HG03066 (cell line): Measurements from ENCODE around the gene HOXA4.

Experiments
- ATAC-seq: cut with Tn5 transposase; IDR thresholded peaks from one replicate; pipeline ENCODE4 v1.9.1; 2021; ENCODE audit warnings: low read depth; ENCODE audit not compliant: unreplicated experiment

HOXA4 gene

DNA sequence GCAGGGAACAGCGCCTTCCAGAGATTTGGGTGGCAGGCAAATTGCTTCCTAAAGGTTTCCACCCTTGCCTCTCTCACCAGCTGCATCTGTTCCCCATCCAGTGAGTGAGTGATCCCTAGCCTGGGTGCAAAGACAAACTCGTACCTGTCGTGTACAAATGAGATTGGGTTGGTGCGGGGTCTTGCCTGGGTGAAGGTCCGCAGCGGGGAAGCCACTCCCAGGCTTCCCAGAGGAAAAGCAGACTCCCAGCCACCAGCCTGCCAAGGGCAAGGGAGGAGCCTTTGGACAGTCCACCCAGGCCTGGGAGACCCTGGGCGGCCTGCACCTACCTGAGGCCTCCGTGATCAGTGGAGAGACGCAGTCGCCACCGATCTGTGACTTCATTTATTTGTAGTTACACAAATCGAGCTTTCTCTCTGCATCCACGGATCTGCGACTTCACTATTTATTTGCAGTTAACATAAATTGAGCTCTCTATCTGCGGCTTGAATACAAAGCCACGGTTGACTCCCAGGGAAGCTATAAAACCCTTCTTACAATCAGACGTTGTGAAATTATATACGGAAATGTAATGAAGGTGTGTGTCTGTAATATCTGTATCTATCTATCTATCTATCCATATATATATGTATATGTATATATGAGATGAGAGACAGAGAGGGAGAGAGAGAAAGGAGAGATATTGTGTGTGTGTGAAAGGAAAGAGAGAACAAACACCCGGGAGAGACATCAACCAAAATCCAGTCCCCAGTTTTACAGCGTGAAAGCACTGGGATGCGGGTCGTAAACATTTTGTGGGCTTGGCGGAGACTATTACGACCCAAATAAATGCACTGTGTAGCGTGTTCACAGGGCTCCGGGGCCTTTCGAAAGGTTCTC is 28.9 kb upstream of the HOXA4 start:
- no peak for ATAC-seq

DNA sequence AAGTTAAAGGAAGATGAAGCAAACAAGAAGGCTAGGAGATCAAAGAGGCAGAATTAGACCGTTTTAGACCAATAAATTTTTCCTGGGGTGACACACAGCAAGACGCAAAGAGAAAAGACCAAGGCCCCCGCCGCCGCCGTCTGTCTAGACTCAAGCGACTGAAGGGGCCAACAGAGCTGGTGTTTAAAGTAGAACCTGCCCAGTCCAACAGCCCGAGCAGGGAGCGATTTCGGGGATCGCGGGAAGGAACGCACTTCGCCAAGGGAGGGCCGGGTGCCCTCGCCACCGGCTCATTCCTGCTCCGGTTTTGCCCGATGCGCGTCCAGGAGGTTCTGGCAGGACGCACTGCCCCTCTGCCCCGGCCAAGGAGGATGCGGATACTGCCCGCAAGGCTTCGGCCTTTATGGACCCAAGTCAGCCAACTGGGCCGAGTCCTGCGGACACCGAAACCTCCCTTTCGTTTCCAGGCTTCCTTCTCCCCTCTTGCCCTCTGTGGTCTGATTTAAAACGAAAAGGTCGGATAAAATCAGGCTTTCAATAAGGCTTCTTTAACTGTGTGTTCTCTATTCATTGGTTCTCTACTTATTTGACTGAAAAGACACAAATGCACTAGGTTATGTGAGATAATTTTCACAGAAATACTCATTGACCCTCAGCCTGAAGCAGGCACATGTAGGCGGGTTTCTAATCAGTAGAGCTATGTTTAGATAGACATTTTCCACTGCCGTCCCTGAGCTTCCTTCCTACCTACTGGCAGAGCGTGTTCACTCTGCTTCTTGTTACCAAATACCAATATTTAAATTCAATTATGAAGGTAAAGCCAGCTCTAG is 28.1 kb upstream of the HOXA4 start:
- ATAC-seq: no peak

DNA sequence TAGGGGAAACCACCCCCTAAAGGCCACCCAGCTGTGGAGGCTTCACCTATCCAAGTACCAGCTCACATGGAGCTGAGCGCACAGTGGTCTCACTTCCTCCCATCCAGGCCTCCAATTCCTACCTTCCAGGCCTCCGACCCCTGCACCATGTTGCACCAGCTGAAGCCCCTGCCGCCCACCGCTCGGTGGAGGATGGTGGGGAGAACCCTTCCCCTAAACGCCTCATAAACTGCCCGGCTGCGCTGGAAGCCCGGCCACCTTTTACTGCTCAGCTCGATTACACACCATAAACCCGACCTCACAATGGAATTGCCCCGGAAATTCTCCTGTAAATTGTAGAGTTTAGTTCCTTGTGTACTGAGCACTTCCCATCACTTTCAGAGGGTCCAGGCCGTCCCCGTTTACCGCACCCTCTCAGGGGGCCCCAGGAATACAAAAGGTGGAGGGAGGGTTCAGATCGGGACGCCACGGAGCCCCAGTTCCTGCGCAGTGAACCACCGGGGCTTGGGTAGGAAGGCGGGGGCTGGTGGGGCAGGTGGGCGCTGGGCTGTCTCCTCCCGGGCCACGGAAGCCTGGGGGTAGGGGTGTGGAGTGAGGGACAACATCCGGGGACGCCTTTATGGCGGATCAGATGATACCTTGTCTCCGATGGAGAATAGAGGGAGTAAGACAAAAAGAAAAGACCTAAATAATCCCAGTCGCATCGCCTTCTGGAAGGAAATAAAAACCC is 27.3 kb upstream of the HOXA4 start:
- ATAC-seq: no peak

DNA sequence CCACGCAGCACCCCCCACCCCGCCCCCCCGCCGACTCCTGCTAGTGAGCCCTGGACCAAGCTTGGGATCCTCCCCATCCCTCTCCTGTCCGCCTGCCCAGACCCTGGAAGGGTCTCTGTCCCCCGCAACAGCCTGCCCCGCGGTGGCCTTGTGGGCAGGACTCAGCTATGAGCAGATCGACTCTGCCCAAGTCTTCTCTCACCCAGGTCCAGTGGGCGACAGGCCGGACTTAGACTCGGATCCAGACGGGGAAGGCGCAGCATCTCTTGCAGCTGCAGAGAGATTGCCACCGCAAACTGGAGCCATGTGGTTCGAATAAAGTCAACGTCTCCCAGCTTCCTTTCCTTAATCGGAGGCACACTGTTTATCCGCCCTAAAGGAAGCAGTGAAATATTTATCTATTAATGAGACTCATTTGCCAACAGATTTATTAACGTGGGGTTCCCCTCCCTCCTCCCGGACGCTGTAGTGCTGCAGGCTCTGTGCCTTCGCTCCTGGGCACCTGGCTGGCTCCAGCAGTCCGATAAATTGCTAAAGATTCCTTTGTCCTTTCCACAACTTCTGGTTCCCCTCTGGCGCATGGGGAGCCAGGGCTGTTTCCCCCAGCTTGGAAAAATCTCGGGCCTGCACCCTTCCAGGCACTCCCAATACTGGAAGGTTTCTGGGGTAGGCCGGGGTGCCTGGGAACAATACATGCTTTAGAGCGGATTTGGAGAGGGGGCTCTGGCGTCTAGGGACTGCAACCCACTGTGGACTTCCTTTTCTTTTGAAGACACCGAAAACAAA is 26.6 kb upstream of the HOXA4 start:
- ATAC-seq: no peak

DNA sequence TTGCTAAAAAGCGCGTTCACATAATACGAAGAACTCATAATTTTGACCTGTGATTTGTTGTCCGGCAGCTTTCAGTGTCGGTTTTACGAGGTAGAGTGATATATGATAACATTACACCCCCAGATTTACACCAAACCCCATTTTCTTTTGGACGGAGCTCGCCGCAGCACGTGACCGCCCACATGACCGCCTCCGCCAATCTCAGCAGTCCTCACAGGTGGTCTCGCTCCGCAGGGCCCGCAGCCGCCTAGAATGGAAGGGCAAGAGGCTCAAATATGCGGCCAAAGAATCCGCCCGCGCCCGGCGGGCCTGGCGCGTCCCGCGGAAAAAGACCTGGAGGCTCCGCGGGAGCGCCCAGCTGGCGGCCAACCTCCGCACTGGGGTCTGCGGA is 25.9 kb upstream of the HOXA4 start, which contains the start of gene HOXA7:
TSS of gene HOXA7 (minus strand) at position 168 of the 391 bp plus-strand sequence. CDS start at position 38, 130 bp downstream.
- ATAC-seq: no peak

DNA sequence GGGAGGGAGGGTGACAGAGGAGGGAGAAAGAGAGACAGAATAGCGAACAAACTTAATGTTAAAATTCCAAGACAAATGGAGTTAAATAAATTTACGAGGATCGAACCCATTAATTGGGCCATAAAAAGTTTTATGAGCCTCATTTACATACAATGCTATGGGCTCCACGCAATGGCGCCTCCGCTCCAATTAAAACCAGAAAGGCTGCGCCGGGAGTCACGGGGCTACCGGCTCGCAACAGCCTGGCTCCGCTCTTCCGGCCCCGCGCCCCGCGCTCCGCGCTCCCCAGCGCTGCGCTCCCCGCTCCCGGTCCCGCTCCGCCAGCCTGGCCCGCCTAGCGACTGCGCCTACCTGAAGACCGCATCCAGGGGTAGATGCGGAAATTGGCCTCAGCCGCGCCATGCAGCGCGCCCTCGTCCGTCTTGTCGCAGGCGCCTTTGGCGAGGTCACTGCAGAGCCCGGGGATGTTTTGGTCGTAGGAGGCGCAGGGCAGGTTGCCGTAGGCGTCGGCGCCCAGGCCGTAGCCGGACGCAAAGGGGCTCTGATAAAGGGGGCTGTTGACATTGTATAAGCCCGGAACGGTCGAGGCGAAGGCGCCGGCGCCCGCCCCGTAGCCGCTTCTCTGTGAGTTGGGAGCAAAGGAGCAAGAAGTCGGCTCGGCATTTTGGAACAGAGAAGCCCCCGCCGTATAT is 25.4 kb upstream of the HOXA4 start:
- ATAC-seq: no peak

DNA sequence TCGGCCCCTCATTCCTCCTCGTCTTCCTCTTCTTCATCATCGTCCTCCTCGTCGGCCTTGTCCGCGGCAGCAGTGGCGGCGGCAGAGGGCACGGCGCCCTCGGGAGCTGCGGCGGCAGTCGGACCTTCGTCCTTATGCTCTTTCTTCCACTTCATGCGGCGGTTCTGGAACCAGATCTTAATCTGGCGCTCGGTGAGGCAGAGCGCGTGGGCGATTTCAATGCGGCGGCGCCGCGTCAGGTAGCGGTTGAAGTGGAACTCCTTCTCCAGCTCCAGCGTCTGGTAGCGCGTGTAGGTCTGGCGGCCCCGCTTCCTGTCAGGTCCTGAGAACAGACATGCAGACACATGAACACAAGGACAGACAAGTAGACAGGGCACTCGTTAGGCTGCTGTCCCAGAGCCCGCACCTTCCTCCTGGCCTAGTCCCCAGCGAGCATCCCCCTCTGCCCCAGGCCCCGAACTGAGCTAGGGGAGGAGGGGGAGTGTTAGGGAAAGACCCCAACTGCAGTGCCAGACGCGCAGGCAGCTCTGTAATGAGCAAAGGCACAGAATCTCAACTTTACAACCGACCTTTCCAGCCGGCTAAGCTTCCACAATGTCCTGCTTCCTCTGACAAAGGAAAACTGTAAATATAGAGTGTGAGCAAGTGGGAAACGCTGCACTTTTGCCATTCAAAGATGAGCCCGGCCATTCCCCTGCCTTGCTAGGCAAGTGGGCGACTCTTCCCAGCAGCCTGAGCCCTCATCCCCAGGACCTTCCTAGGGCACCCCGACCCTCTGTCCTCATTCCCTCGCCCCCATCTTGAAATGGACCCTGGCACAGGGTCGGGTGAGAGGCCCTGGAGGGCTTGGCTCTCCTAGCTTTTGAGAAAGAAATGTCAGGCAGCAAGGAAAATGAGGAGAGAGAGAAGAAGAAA is 24.6 kb upstream of the HOXA4 start:
- ATAC-seq: no peak

DNA sequence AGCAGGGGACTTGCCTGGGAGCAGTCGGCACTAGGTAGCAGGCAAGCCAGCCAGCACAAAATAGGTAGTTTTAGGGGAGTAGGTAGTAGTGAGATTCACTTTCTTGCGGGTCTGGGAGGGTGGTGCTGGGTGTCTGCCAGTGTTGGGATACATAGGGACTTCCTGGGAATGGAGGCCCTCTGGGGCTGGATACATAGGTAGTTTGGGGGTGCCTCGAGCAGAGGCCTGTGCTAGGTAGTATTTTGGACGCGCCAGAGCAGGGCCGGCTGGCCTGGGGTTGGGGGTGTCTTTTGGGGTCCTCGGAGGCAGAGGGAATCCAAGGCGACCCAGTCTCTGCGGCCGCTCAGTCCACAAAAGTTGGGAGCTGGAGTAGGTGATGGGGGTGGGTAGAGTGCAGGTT is 23.8 kb upstream of the HOXA4 start:
- ATAC-seq: no peak

DNA sequence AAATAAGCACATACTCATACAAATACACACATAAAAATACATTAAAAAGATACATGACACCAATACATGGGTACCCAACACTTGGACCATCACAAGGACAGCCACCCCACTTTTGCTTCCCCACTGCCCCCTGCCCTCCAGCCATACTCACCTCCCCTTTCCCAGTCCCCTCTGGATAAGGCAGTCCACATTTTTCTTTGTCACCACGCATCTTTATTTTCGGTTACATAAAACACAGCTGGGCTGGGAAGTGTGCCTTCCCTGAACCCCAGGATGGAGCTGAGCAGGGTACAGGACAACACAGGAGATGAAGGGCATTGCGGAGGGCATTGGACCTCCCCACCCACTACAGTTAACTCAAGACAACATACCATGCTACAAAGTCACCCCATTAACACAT is 23.0 kb upstream of the HOXA4 start:
- no peak for ATAC-seq

DNA sequence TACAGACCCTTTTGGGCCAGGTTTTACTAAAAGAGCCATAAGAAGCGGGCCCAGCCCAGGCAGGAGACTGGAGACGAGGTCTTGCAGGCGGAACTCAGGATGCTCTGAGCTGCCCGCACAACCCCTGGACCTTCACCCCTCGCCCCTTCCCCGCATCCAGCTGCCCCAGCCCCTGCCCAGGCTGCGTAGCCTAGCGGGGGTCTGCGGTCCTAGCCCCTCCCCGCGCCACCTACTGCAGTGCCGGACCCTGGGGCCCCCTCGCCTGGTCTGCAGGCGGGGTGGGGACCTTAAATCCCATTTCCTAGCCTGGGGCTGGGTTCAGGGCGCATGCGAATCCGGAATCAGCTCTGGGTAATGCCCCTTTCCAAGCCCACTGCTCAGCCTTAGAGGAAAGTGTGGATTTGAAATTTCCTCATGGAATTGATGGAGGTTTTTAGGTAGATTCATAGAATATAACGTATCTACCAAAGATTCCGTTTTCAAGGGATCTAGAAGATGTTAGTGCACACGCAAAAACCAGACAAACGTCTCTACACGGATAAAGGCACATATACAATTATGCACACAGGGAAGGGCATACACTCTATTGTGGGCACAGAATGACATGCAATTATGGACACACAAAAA is 22.4 kb upstream of the HOXA4 start:
- ATAC-seq: no peak

DNA sequence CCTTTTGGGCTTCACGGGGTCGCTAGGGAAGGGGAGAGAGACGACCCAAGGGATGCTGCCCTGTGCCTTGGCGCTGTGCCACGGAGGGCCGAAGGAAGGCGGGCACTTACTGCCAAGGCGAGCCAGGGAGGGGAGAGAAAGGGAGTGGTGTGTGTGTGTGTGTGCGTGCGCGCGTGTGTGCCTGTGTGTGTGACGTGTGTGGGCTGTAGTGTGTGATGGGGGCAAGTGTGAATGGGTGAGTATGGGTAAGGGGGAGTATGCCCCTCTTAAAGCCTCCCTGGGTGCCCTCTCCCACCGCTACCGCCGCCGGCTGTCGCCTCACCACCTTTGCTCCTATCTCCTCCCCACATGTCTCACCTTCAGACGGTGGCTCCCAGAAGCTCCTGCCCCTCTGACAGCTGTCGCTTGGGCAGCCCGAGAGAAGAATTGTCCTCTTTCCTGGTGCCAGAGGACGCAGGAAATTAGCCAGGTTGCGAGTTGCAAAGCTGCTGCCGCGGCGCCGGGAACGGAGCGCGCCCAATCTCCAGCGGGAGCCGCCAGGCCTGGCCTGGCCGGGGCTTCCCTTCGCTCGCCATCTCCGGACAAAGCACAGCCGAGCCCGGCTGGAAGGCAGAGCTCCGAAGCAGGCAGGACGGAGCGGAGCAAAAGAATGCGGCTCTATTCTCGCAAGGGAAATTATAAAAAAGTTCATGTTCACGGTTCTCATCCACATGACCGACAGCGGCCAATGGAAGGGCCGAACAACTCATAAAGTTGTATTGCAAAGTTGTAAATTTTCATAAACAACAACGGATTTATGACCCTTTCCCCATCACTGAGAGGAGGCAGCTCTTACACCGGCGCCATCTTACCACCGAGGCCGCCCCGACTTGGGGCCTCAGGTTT is 21.6 kb upstream of the HOXA4 start, which contains the start of gene HOXA3:
TSS of gene HOXA3 (minus strand) at position 653 of the 885 bp plus-strand sequence. CDS start 41,943 bp downstream, outside the sequence.
- no peak for ATAC-seq

DNA sequence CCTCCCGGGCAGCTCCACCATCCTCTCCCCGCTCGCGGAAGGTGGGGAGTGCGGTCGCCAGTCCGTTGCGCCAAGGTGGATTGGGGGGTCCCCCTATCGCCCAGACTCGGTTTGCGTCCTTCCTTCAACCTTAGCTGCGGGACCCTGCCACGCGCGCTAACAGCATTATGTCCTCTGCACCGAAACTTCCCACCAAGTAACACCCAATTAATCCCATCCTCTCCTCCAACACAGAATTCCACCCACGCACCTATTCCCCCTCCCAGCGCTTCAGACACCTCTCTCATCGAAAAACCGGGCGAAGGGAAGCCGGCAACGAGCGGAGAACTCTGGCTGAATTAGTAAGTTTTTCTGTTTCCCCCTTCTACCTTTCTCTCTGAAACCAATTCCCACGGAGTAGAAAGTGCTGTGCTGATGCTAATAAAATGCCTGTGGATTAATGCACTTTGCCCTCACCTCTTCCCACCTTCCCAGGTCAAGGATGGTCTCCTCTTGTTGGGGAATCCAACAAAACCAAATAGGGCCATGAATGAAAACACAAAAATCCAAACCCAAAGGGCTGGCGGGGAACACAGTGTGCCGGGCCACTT is 20.9 kb upstream of the HOXA4 start:
- no peak for ATAC-seq

DNA sequence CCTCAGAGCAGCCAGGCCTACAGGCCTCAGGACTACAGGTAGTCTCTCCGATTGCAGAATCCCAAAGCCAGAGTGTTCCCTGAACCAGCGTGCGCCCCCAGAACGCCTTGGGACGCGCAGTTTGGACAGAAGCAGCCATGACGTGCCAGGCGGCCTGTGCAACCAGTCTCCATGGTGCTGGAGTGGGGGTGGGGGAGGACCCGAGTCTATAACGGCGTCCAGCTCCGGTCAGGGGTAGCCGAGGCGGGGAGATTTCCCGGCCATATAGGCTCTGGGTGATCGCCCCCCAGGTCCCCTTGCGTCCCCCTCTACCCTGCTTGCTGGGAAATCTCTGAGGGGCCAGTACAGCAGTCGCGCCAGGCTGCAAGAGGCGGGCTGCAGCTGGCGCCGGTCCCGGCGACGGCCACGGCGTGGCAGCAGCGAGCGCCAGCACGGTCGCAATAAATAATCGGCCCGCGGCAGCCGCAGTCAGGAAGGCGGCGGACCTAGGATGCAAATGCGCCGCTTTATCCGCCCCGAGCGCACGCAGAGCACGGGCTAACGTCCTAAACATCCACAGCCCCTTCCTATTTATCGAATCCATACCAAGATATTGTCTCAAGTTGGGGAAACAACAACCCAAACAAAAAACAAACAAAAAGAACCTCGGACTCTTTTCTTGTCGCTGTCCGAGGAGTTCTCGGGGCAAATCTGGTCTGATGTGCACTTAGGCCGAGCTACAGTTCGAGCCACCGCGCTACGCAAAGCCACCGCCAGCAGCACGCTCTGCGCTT is 20.2 kb upstream of the HOXA4 start:
- ATAC-seq: peak; percentile 71

DNA sequence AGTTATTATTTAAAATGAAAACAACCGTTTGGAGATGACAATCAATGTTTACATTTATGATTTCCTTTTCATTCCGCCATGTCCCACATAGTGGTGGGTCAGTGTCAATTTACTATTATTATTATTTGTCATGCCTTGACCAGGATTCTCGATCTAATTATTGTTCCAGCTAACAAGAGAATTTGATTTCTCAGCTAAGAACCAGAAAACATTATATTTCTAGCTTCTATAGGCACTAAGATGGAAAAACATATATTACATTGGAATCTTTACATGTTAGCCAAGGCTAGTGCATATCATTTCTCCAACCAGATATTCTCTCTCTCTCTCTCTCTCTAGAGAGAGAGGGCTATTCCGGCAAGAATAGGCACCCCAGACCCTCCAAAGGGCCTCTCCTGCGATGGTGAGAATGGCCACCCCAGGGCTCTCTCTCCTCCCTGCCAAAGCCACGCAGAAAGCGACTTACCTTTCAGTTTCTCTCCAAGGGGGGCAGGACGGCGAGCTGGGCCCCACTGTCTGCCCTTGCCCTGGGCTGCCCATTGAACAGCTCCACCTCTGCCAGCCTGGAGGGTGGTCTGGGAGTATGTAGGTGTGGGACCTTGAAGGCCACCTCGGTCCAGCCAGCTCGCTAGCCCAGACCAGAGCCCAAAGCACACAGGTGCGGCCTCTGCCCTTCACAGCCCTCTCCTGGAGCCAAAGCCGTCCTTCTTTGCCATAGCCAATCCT is 19.4 kb upstream of the HOXA4 start:
- ATAC-seq: peak; percentile 10
